ENCODE measurements around the gene WDR7.

Gene WDR7

GRCh38 chr18:57081899-57082298 is 430.7 kb downstream of the WDR7 start:
- no peak for DNase-seq (ENCODE audit: low spot score)

GRCh38 chr18:57083485-57083884 is 432.3 kb downstream of the WDR7 start:
- DNase-seq (ENCODE audit: low spot score) = no peak

GRCh38 chr18:57084331-57085271 is 433.4 kb downstream of the WDR7 start:
- DNase-seq (ENCODE audit: low spot score) = no peak

- DNase-seq (ENCODE audit: low spot score) = no peak
Measured at GRCh38 chr18:57085371-57085770, 434.2 kb downstream of the WDR7 start.

DNA sequence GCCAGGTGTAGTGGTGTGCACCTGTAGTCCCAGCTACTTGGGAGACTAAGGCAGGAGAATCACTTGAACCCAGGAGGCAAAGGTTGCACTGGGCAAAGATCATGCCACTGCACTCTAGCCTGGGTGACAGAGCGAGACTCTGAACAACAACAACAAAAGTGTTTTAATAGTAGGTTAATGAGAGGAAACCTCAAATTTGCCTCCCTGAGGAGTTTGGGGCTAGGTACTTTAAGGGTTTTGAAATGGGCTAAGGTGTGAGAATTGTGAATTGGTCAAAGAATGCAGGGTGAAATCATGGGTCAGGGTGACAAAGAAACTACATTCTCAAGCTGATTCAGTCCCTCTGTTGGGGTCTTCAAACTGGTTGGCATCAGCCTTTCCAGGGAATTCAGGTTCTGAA is 435.0 kb downstream of the WDR7 start:
- no peak for DNase-seq (ENCODE audit: low spot score)

Measured in SW480 (cell line).